HEK293 (cell line): Measurements from ENCODE around the gene NRP2.

ENCODE experiments used
- CTCF ChIA-PET: fragments of 350-600 bp; formaldehyde crosslinking; extraction: SDS; loops from one replicate; lab custom pipeline; 2021; ENCODE audit warnings: antibody characterized with exemption; lab: Yijun Ruan, JAX
- POLR2A ChIA-PET: fragments of 300-600 bp; formaldehyde crosslinking; extraction: SDS; loops from one replicate; lab custom pipeline; 2020; ENCODE audit warnings: antibody characterized with exemption, inconsistent platforms; lab: Yijun Ruan, JAX
- H3K27ac ChIP-seq: fragments of 200-500 bp; sonication (Bioruptor generic); 2 replicates; pipeline ENCODE4 v1.5.1; 2014; ENCODE audit warnings: low read depth, low read length, control low read depth, inconsistent platforms; ENCODE audit errors: extremely low read depth
- H3K36me3 ChIP-seq, 2 experiments: fragments of 200-500 bp in 1 of 2; sonication (Bioruptor generic) in 1 of 2; 1 replicate in 1 of 2; 2 replicates in 1 of 2; pipeline ENCODE4 v1.5.1; 2014 to 2017; ENCODE audit warnings: inconsistent platforms in 2 of 2, low read length in 2 of 2; ENCODE audit not compliant: control insufficient read depth in 2 of 2, insufficient read depth in 1 of 2
- H3K4me1 ChIP-seq: fragments of 200-500 bp; sonication (Bioruptor generic); 2 replicates; pipeline ENCODE4 v1.5.1; 2014; ENCODE audit warnings: mild to moderate bottlenecking, low read length, inconsistent platforms; ENCODE audit not compliant: control insufficient read depth, insufficient read depth
- H3K4me3 ChIP-seq: 2 replicates; pipeline ENCODE4 v1.5.1; 2011; ENCODE audit warnings: low read depth, mild to moderate bottlenecking, control low read depth, low read length, moderate library complexity
- H3K9me3 ChIP-seq: fragments of 200-500 bp; sonication (Bioruptor generic); 2 replicates; pipeline ENCODE4 v1.5.1; 2014; ENCODE audit warnings: low read depth, low read length, inconsistent platforms; ENCODE audit not compliant: control insufficient read depth, insufficient read depth
- RBAK ChIP-seq: fragments of 450-650 bp; formaldehyde crosslinking; IDR thresholded peaks from 2 replicates; pipeline ENCODE4 v1.5.1; 2016; ENCODE audit warnings: missing biosample characterization, missing genetic modification characterization
- SCRT1 ChIP-seq: fragments of 450-650 bp; formaldehyde crosslinking; IDR thresholded peaks from 2 replicates; pipeline ENCODE4 v1.5.1; 2016; ENCODE audit warnings: missing biosample characterization, missing genetic modification characterization, borderline replicate concordance
- SP2 ChIP-seq: fragments of 450-650 bp; formaldehyde crosslinking; IDR thresholded peaks from 2 replicates; pipeline ENCODE4 v1.5.1; 2016; ENCODE audit warnings: missing biosample characterization, missing genetic modification characterization
- ZBTB7A ChIP-seq: fragments of 450-650 bp; formaldehyde crosslinking; IDR thresholded peaks from 2 replicates; pipeline ENCODE4 v1.5.1; 2016; ENCODE audit warnings: low read depth, missing biosample characterization, missing genetic modification characterization
- ZNF157 ChIP-seq: fragments of 450-650 bp; formaldehyde crosslinking; IDR thresholded peaks from 2 replicates; pipeline ENCODE4 v1.5.1; 2016; ENCODE audit warnings: missing biosample characterization, missing genetic modification characterization
- ZNF292 ChIP-seq: fragments of 450-650 bp; formaldehyde crosslinking; IDR thresholded peaks from 2 replicates; pipeline ENCODE4 v1.5.1; 2016; ENCODE audit warnings: low read depth, missing biosample characterization, missing genetic modification characterization, borderline replicate concordance
- ZNF416 ChIP-seq: fragments of 450-650 bp; formaldehyde crosslinking; IDR thresholded peaks from 2 replicates; pipeline ENCODE4 v1.5.1; 2016; ENCODE audit warnings: missing biosample characterization, missing genetic modification characterization
- ZNF501 ChIP-seq: fragments of 450-650 bp; formaldehyde crosslinking; IDR thresholded peaks from 2 replicates; pipeline ENCODE4 v1.5.1; 2016; ENCODE audit warnings: missing biosample characterization, missing genetic modification characterization
- ZNF621 ChIP-seq: fragments of 450-650 bp; formaldehyde crosslinking; IDR thresholded peaks from 2 replicates; pipeline ENCODE4 v1.5.1; 2017; ENCODE audit warnings: missing biosample characterization, missing genetic modification characterization
- ZNF629 ChIP-seq: fragments of 450-650 bp; formaldehyde crosslinking; IDR thresholded peaks from 2 replicates; pipeline ENCODE4 v1.5.1; 2017; ENCODE audit warnings: missing biosample characterization, missing genetic modification characterization
- ZNF645 ChIP-seq: fragments of 450-650 bp; formaldehyde crosslinking; IDR thresholded peaks from 2 replicates; pipeline ENCODE4; 2016; ENCODE audit warnings: missing biosample characterization, missing genetic modification characterization
- ZNF658 ChIP-seq: fragments of 450-650 bp; formaldehyde crosslinking; IDR thresholded peaks from 2 replicates; pipeline ENCODE4; 2016; ENCODE audit warnings: missing biosample characterization, missing genetic modification characterization
- ZNF707 ChIP-seq: fragments of 450-650 bp; formaldehyde crosslinking; IDR thresholded peaks from 2 replicates; pipeline ENCODE4 v1.5.1; 2016; ENCODE audit warnings: missing biosample characterization, missing genetic modification characterization
- ZNF785 ChIP-seq: fragments of 450-650 bp; formaldehyde crosslinking; IDR thresholded peaks from 2 replicates; pipeline ENCODE4 v1.5.1; 2016; ENCODE audit warnings: missing biosample characterization, missing genetic modification characterization
- ZNF791 ChIP-seq: fragments of 450-650 bp; formaldehyde crosslinking; IDR thresholded peaks from 2 replicates; pipeline ENCODE4 v1.5.1; 2016; ENCODE audit warnings: missing biosample characterization, missing genetic modification characterization
- ZNF843 ChIP-seq: fragments of 450-650 bp; formaldehyde crosslinking; IDR thresholded peaks from 2 replicates; pipeline ENCODE4 v1.5.1; 2016; ENCODE audit warnings: missing biosample characterization, missing genetic modification characterization
- TF ChIP-seq, protein P1 (sequence below): fragments of 450-650 bp; formaldehyde crosslinking; IDR thresholded peaks from 2 replicates; pipeline ENCODE4 v1.5.1; 2016; ENCODE audit warnings: missing biosample characterization, missing genetic modification characterization
- TF ChIP-seq, protein P2 (sequence below): fragments of 450-650 bp; formaldehyde crosslinking; IDR thresholded peaks from 2 replicates; pipeline ENCODE4 v1.5.1; 2016; ENCODE audit warnings: missing biosample characterization, missing genetic modification characterization
- TF ChIP-seq, protein P3 (sequence below): fragments of 450-650 bp; formaldehyde crosslinking; conservative IDR thresholded peaks from 2 replicates; pipeline ENCODE4 v1.5.1; 2016; ENCODE audit warnings: low read depth, missing biosample characterization, missing genetic modification characterization

NRP2 gene

DNA sequence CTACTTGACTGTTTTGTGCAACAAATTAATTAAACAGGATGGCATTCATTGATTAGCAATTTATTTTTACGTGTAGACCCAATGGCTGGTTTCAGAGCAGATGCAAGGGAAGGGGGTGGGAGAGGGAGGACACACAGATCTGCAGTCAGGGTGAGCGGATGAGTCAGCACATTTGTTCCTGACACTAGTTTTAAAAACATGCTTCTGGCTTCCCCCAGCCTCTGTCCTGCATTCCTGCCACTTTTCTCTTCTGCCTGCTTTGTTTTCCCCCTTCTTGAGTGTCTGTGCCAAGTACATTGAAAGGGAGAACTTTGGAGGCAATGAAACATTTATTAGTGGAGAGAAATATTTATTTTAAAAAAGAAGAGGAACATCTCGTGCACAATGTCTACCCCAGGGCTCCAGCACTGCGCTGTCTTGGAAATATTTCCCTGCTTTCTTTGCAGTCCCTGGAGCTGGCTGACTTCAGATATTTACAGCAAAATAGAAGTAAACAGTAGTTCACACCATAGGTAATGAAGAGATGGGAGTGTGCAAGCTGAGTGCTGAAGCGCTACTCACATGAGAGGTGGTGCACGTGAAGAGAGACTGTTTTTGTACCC lies 52.2 kb downstream of the NRP2 start:
- POLR2A ChIA-PET: no interaction called here
- H3K4me3 ChIP-seq: no peak overlapping the region
- H3K9me3 ChIP-seq: no peaks in the 10 kb centered on the region
- TF ChIP-seq ZNF416 (tag by site-specific recombination) (no peak), ZNF292 (tag by site-specific recombination) (no peak)
- TF ChIP-seq, protein P1, sequence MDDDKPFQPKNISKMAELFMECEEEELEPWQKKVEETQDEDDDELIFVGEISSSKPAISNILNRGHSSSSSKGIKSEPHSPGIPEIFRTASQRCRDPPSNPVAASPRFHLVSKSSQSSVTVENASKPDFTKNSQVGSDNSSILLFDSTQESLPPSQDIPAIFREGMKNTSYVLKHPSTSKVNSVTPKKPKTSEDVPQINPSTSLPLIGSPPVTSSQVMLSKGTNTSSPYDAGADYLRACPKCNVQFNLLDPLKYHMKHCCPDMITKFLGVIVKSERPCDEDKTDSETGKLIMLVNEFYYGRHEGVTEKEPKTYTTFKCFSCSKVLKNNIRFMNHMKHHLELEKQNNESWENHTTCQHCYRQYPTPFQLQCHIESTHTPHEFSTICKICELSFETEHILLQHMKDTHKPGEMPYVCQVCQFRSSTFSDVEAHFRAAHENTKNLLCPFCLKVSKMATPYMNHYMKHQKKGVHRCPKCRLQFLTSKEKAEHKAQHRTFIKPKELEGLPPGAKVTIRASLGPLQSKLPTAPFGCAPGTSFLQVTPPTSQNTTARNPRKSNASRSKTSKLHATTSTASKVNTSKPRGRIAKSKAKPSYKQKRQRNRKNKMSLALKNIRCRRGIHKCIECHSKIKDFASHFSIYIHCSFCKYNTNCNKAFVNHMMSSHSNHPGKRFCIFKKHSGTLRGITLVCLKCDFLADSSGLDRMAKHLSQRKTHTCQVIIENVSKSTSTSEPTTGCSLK (tag by site-specific recombination): no peak
- TF ChIP-seq, all 188 proteins: peak for 0
- H3K27ac ChIP-seq: no peak overlapping the region
- H3K36me3 ChIP-seq: peaks cover 0 to 22% of the 10 kb centered on the region in 2 experiments; a peak in 1 of 3 replicates
- CTCF ChIA-PET: interaction anchor here (0.5 kb wide), 1 partner anchor 234 kb away, joined by 3 read pairs; no protein-coding TSS in a partner anchor
- no peaks in the 10 kb centered on the region for H3K4me1 ChIP-seq

GRCh38 chr2:205738117-205738968 lies 56.0 kb downstream of the NRP2 start:
- Histone ChIP-seq H3K9me3 (no peaks in the 10 kb centered on the region), H3K4me1 (no peaks in the 10 kb centered on the region), H3K4me3 (no peak overlapping the region), H3K36me3 (peaks cover 0 to 42% of the 10 kb centered on the region in 2 experiments; a peak in 1 of 3 replicates), H3K27ac (no peak overlapping the region)
- CTCF ChIA-PET: no interaction called here
- TF ChIP-seq ZNF785: no peak
- no peak for TF ChIP-seq ZNF621 (tag by site-specific recombination)
- no peak for TF ChIP-seq ZNF629 (tag by site-specific recombination)
- POLR2A ChIA-PET: no interaction called here

- H3K9me3 ChIP-seq: no peaks in the 10 kb centered on the region
- H3K36me3 ChIP-seq: peaks cover 0 to 49% of the 10 kb centered on the region in 2 experiments; a peak in 1 of 3 replicates
- H3K4me3 ChIP-seq: no peak overlapping the region
- POLR2A ChIA-PET: no interaction called here
- H3K4me1 ChIP-seq: no peaks in the 10 kb centered on the region
- TF ChIP-seq ZNF645: no peak
- TF ChIP-seq ZNF658 (tag by site-specific recombination): no peak
- TF ChIP-seq, protein P2, sequence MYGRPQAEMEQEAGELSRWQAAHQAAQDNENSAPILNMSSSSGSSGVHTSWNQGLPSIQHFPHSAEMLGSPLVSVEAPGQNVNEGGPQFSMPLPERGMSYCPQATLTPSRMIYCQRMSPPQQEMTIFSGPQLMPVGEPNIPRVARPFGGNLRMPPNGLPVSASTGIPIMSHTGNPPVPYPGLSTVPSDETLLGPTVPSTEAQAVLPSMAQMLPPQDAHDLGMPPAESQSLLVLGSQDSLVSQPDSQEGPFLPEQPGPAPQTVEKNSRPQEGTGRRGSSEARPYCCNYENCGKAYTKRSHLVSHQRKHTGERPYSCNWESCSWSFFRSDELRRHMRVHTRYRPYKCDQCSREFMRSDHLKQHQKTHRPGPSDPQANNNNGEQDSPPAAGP (tag by site-specific recombination): no peak
- CTCF ChIA-PET: no interaction called here
- no peak overlapping the region for H3K27ac ChIP-seq
Observed at GRCh38 chr2:205739620-205740019, 57.3 kb downstream of the NRP2 start.

GRCh38 chr2:205740381-205740780 lies 58.1 kb downstream of the NRP2 start:
- peaks cover 0 to 53% of the 10 kb centered on the region in 2 experiments; a peak in 1 of 3 replicates for H3K36me3 ChIP-seq
- no peaks in the 10 kb centered on the region for H3K4me1 ChIP-seq
- no peaks in the 10 kb centered on the region for H3K9me3 ChIP-seq
- ChIA-PET CTCF (interaction anchor here (1.1 kb wide), 1 partner anchor 19 kb away, joined by 4 read pairs; no protein-coding TSS in a partner anchor), POLR2A (no interaction called here)
- H3K4me3 ChIP-seq: no peak overlapping the region
- no peak overlapping the region for H3K27ac ChIP-seq
- TF ChIP-seq, protein P3, sequence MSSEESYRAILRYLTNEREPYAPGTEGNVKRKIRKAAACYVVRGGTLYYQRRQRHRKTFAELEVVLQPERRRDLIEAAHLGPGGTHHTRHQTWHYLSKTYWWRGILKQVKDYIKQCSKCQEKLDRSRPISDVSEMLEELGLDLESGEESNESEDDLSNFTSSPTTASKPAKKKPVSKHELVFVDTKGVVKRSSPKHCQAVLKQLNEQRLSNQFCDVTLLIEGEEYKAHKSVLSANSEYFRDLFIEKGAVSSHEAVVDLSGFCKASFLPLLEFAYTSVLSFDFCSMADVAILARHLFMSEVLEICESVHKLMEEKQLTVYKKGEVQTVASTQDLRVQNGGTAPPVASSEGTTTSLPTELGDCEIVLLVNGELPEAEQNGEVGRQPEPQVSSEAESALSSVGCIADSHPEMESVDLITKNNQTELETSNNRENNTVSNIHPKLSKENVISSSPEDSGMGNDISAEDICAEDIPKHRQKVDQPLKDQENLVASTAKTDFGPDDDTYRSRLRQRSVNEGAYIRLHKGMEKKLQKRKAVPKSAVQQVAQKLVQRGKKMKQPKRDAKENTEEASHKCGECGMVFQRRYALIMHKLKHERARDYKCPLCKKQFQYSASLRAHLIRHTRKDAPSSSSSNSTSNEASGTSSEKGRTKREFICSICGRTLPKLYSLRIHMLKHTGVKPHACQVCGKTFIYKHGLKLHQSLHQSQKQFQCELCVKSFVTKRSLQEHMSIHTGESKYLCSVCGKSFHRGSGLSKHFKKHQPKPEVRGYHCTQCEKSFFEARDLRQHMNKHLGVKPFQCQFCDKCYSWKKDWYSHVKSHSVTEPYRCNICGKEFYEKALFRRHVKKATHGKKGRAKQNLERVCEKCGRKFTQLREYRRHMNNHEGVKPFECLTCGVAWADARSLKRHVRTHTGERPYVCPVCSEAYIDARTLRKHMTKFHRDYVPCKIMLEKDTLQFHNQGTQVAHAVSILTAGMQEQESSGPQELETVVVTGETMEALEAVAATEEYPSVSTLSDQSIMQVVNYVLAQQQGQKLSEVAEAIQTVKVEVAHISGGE (tag by site-specific recombination): no peak
- no peak for TF ChIP-seq ZBTB7A (tag by site-specific recombination)
- TF ChIP-seq ZNF843: no peak
- no peak for TF ChIP-seq SCRT1
- no peak for TF ChIP-seq RBAK (tag by site-specific recombination)
- TF ChIP-seq ZNF791 (tag by site-specific recombination): no peak
- no peak for TF ChIP-seq SP2
- no peak for TF ChIP-seq ZNF707 (tag by site-specific recombination)
- no peak for TF ChIP-seq ZNF157
- no peak for TF ChIP-seq ZNF501 (tag by site-specific recombination)
